WTC11 (cell line): ENCODE measurements around the gene MAP3K10. TPM values are rescaled to one million over a fixed set of nuclear protein-coding genes. Genes with fewer than 3 reads are reported as not detected.

Experiments used
- ATAC-seq: fragments of 200-7000 bp; cut with Tn5 transposase; 2 replicates; pipeline ENCODE4 v1.10.0; 2021; ENCODE audit warnings: mild to moderate bottlenecking, moderate library complexity
- CTCF ChIA-PET: fragments of 300-600 bp; sonication (Branson Sonifier 250); formaldehyde crosslinking; loops from one replicate; lab custom pipeline; 2021; ENCODE audit warnings: antibody characterized with exemption; lab: Charles Lee
- POLR2A ChIA-PET: fragments of 350-600 bp; sonication (Branson Sonifier 250); formaldehyde crosslinking; loops from one replicate; lab custom pipeline; 2021; ENCODE audit warnings: antibody characterized with exemption; lab: Charles Lee
- DNase-seq: peaks from one replicate; pipeline ENCODE4 v3.0.0; 2021; ENCODE audit warnings: low spot score
- H3K27ac Mint-ChIP-seq: 2 replicates; pipeline ENCODE4 v1.8.0; 2021; ENCODE audit warnings: mixed read lengths
- H3K27me3 Mint-ChIP-seq: 2 replicates; pipeline ENCODE4 v1.8.0; 2021; ENCODE audit warnings: low read depth, mild to moderate bottlenecking, moderate library complexity, mixed read lengths
- H3K36me3 Mint-ChIP-seq: 2 replicates; pipeline ENCODE4 v1.8.0; 2021; ENCODE audit warnings: mixed read lengths
- H3K4me1 Mint-ChIP-seq: 2 replicates; pipeline ENCODE4 v1.8.0; 2022; ENCODE audit warnings: mixed read lengths
- H3K4me3 Mint-ChIP-seq: 2 replicates; pipeline ENCODE4 v1.8.0; 2021; ENCODE audit warnings: mild to moderate bottlenecking, moderate library complexity, mixed read lengths
- H3K9me3 Mint-ChIP-seq: 2 replicates; pipeline ENCODE4 v1.8.0; 2021; ENCODE audit warnings: mixed read lengths
- ATF6 ChIP-seq: sonication (generic); formaldehyde crosslinking; IDR thresholded peaks from 2 replicates; pipeline ENCODE4 v1.8.1; 2023; ENCODE audit warnings: mild to moderate bottlenecking, missing genetic modification reagents
- CTCF ChIP-seq: fragments of 200-600 bp; IDR thresholded peaks from 2 replicates; pipeline ENCODE4 v1.8.0; 2022; ENCODE audit warnings: antibody characterized with exemption
- E2F1 ChIP-seq: sonication (generic); formaldehyde crosslinking; IDR thresholded peaks from 2 replicates; pipeline ENCODE4 v1.8.0; 2022; ENCODE audit warnings: mild to moderate bottlenecking, missing genetic modification reagents
- ERG ChIP-seq: fragments of 250-450 bp; sonication (Bioruptor Pico); IDR thresholded peaks from 2 replicates; pipeline ENCODE4 v1.8.0; 2021; ENCODE audit warnings: mild to moderate bottlenecking
- ETV6 ChIP-seq: sonication (generic); formaldehyde crosslinking; IDR thresholded peaks from 2 replicates; pipeline ENCODE4 v1.8.1; 2022; ENCODE audit warnings: mild to moderate bottlenecking, missing genetic modification reagents
- FOXK1 ChIP-seq: sonication (generic); formaldehyde crosslinking; IDR thresholded peaks from 2 replicates; pipeline ENCODE4 v1.8.0; 2022; ENCODE audit warnings: mild to moderate bottlenecking, moderate library complexity, missing genetic modification reagents
- FOXP1 ChIP-seq: sonication (generic); formaldehyde crosslinking; IDR thresholded peaks from 2 replicates; pipeline ENCODE4 v1.8.0; 2022; ENCODE audit warnings: missing genetic modification reagents, mild to moderate bottlenecking, moderate library complexity, borderline replicate concordance
- FOXP4 ChIP-seq: sonication (generic); formaldehyde crosslinking; IDR thresholded peaks from 2 replicates; pipeline ENCODE4 v1.8.0; 2022; ENCODE audit warnings: mild to moderate bottlenecking, missing genetic modification reagents
- JAZF1 ChIP-seq: fragments of 250-450 bp; sonication (Bioruptor Pico); IDR thresholded peaks from 2 replicates; pipeline ENCODE4 v1.9.0; 2021; ENCODE audit warnings: moderate library complexity, mild to moderate bottlenecking, inconsistent platforms
- MXD4 ChIP-seq: fragments of 250-450 bp; sonication (Bioruptor Pico); IDR thresholded peaks from 2 replicates; pipeline ENCODE4 v1.8.0; 2021; ENCODE audit warnings: mild to moderate bottlenecking, moderate library complexity, borderline replicate concordance
- OVOL2 ChIP-seq: fragments of 250-450 bp; sonication (Bioruptor Pico); IDR thresholded peaks from 2 replicates; pipeline ENCODE4 v1.9.0; 2021; ENCODE audit warnings: mild to moderate bottlenecking, borderline replicate concordance
- SMAD3 ChIP-seq: sonication (generic); formaldehyde crosslinking; IDR thresholded peaks from 2 replicates; pipeline ENCODE4 v1.8.0; 2022; ENCODE audit warnings: missing genetic modification reagents, mild to moderate bottlenecking, borderline replicate concordance
- SP1 ChIP-seq: sonication (generic); formaldehyde crosslinking; conservative IDR thresholded peaks from 2 replicates; pipeline ENCODE4 v1.8.1; 2022; ENCODE audit warnings: missing genetic modification reagents
- TCF7 ChIP-seq: sonication (generic); formaldehyde crosslinking; IDR thresholded peaks from 2 replicates; pipeline ENCODE4 v1.8.0; 2022; ENCODE audit warnings: mild to moderate bottlenecking, low read depth, missing genetic modification reagents, moderate library complexity
- TEAD1 ChIP-seq: sonication (generic); formaldehyde crosslinking; IDR thresholded peaks from 2 replicates; pipeline ENCODE4 v1.8.0; 2022; ENCODE audit warnings: mild to moderate bottlenecking, missing genetic modification reagents
- TEAD4 ChIP-seq: sonication (generic); formaldehyde crosslinking; IDR thresholded peaks from 2 replicates; pipeline ENCODE4 v1.8.0; 2022; ENCODE audit warnings: mild to moderate bottlenecking, missing genetic modification reagents
- TP53 ChIP-seq: sonication (generic); formaldehyde crosslinking; IDR thresholded peaks from 2 replicates; pipeline ENCODE4 v1.8.1; 2023; ENCODE audit warnings: mild to moderate bottlenecking, missing genetic modification reagents
- USF1 ChIP-seq: sonication (generic); formaldehyde crosslinking; IDR thresholded peaks from 2 replicates; pipeline ENCODE4 v1.8.0; 2022; ENCODE audit warnings: mild to moderate bottlenecking, missing genetic modification reagents
- ZNF232 ChIP-seq: sonication (generic); formaldehyde crosslinking; IDR thresholded peaks from 2 replicates; pipeline ENCODE4 v1.8.0; 2022; ENCODE audit warnings: mild to moderate bottlenecking, missing genetic modification reagents
- ZNF281 ChIP-seq: sonication (generic); formaldehyde crosslinking; IDR thresholded peaks from 2 replicates; pipeline ENCODE4 v1.8.0; 2023; ENCODE audit warnings: mild to moderate bottlenecking, missing genetic modification reagents
- ZNF671 ChIP-seq: fragments of 250-450 bp; sonication (Bioruptor Pico); IDR thresholded peaks from 2 replicates; pipeline ENCODE4 v1.8.0; 2021; ENCODE audit warnings: mild to moderate bottlenecking
- total RNA-seq: library from RNA; stranded (reverse); gene quantifications from 3 replicates; pipeline ENCODE4 v1.2.3, GENCODE V29; 2021

The MAP3K10 gene
- total RNA-seq, 1 experiment from 2014 or later, result 23.5 TPM

GRCh38 chr19:40205760-40206159, 14.5 kb downstream of the MAP3K10 start:
- CTCF ChIA-PET, result interaction anchor here (3.9 kb wide), 1 partner anchor 12 kb away, joined by 26 read pairs; the partner anchor contains the start of gene TTC9B
- POLR2A ChIA-PET, result no interaction called here
- no peak for TF ChIP-seq JAZF1 (CRISPR knock-in tag)
- no peak for TF ChIP-seq ETV6 (CRISPR knock-in tag)
- TF ChIP-seq ZNF232 (CRISPR knock-in tag), result no peak
- TF ChIP-seq TCF7 (CRISPR knock-in tag), result no peak
- TF ChIP-seq, all 79 proteins: peak for 0
- peaks cover 36% of the 10 kb centered on the region for H3K36me3 Mint-ChIP-seq
- no peaks in the 10 kb centered on the region for H3K27me3 Mint-ChIP-seq
- DNase-seq (no peak), ATAC-seq (no peak; the same call in 1 of the 2 replicates)
- peaks cover 5% of the 10 kb centered on the region for H3K4me1 Mint-ChIP-seq
- no peak overlapping the region for H3K4me3 Mint-ChIP-seq
- H3K9me3 Mint-ChIP-seq, result peaks cover 6% of the 10 kb centered on the region
- H3K27ac Mint-ChIP-seq, result no peak overlapping the region

GRCh38 chr19:40208602-40209001, 17.4 kb downstream of the MAP3K10 start:
- Mint-ChIP-seq H3K4me1 (peaks cover 8% of the 10 kb centered on the region), H3K36me3 (peaks cover 31% of the 10 kb centered on the region), H3K4me3 (no peak overlapping the region), H3K9me3 (peaks cover 6% of the 10 kb centered on the region), H3K27me3 (no peaks in the 10 kb centered on the region), H3K27ac (no peak overlapping the region)
- POLR2A ChIA-PET, result no interaction called here
- ATAC-seq (no peak), DNase-seq (no peak)
- CTCF ChIA-PET, result interaction anchor here (2.3 to 3.9 kb wide), 2 partner anchors 9 to 17 kb away, joined by 5 to 26 read pairs; partner anchors contain the start of genes MAP3K10 and TTC9B
- TF ChIP-seq FOXP1 (no peak), TEAD4 (CRISPR knock-in tag) (no peak), ZNF281 (CRISPR knock-in tag) (no peak), MXD4 (no peak), ZNF671 (CRISPR knock-in tag) (no peak), TEAD1 (CRISPR knock-in tag) (no peak), CTCF (no peak)

- Mint-ChIP-seq H3K36me3 (peaks cover 15% of the 10 kb centered on the region), H3K27ac (peak overlapping the region; percentile 93), H3K4me1 (peaks cover 8% of the 10 kb centered on the region), H3K27me3 (peaks cover 2% of the 10 kb centered on the region; the same call in 1 of the 2 replicates), H3K9me3 (no peaks in the 10 kb centered on the region), H3K4me3 (no peak overlapping the region; the same call in 1 of the 2 replicates)
- ChIA-PET POLR2A (no interaction called here), CTCF (interaction anchor here (0.6 to 2.2 kb wide), 7 partner anchors 18 to 852 kb away, joined by 3 to 7 read pairs (median 3); no protein-coding TSS in a partner anchor)
- DNase-seq (peak; percentile 42), ATAC-seq (peak; percentile 89)
- no peak for TF ChIP-seq ATF6 (CRISPR knock-in tag)
- TF ChIP-seq TP53 (CRISPR knock-in tag), result no peak
- TF ChIP-seq FOXK1, result no peak
- no peak for TF ChIP-seq FOXP4
- TF ChIP-seq OVOL2, result no peak
- TF ChIP-seq SMAD3 (CRISPR knock-in tag), result no peak
- TF ChIP-seq ERG, result no peak
- no peak for TF ChIP-seq SP1 (CRISPR knock-in tag)
- no peak for TF ChIP-seq USF1 (CRISPR knock-in tag)
- TF ChIP-seq E2F1 (CRISPR knock-in tag), result no peak
These were observed 19.7 kb downstream of the MAP3K10 start for GRCh38 chr19:40210889-40211288.
